Muscle layer of colon (tissue), 2 donors: ENCODE results near the gene IBTK.
A peak's percentile ranks its signal among the peaks of the same experiment; 100 is the strongest.
"Not testable (repeated sequence)": the region's sequence is repeated elsewhere in the genome, so short reads cannot be mapped to it uniquely, and the experiment has no call there.

Experiments used
- H3K27ac ChIP-seq: one replicate; pipeline ENCODE4 v1.7.0; 2013; ENCODE audit warnings: low read depth, mild to moderate bottlenecking, low read length, moderate library complexity
- H3K27me3 ChIP-seq, 2 donors: one replicate each; pipeline ENCODE4 v1.7.0; 2013; ENCODE audit warnings: low read length in 2 of 2, mild to moderate bottlenecking in 2 of 2; ENCODE audit not compliant: insufficient read depth in 2 of 2, control insufficient read depth in 1 of 2
- H3K36me3 ChIP-seq: one replicate; pipeline ENCODE4 v1.7.0; 2013; ENCODE audit warnings: mild to moderate bottlenecking, low read length; ENCODE audit not compliant: insufficient read depth
- H3K4me1 ChIP-seq: one replicate; pipeline ENCODE4 v1.7.0; 2013; ENCODE audit warnings: mild to moderate bottlenecking, low read length; ENCODE audit not compliant: insufficient read depth
- H3K4me3 ChIP-seq, 2 donors: one replicate each; pipeline ENCODE4 v1.7.0; 2013; ENCODE audit warnings: low read length in 2 of 2, low read depth in 1 of 2, mild to moderate bottlenecking in 1 of 2, moderate library complexity in 1 of 2
- H3K9ac ChIP-seq: one replicate; pipeline ENCODE4 v1.7.0; 2013; ENCODE audit warnings: low read length
- H3K9me3 ChIP-seq: one replicate; pipeline ENCODE4 v1.7.0; 2013; ENCODE audit warnings: mild to moderate bottlenecking, low read length
- donor health status: abdominal sarcoma.
- donor health status: Adenocarcinoma of cecum.

The IBTK gene

DNA sequence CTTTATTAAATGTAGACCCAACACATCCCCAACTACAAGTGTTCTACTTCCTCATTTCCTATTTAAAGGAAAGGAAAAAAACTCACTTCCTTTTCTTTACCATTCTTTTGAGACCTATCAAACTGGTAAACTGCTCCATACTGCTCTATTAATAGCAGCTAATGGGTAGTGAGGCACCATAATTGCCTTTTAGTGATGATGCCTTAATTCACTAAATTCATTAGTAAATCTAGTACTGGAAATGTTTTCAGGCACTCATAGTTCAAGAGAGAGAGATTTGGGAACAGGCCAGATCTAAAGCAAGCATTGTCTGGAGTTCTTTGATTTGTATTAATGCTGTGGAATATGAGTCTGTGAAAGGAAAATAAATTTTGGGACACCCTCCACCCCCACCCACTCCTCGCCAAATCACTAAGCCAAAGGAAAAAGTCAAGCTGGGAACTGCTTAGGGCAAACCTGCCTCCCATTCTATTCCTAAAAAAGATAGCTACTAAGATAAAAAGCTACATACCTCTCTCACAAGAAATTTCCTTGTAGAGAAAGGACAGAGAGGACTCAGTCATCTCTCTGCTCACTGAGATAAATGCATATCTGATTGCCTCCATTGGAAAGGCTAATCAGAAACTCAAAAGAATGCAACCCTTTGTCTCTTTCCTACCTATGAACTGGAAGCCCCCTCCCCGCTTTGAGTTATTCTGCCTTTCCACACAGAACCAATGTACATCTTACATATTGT is 13.6 kb upstream of the IBTK start:
- Histone ChIP-seq H3K27me3 (no peaks in the 10 kb centered on the region), H3K9ac (no peak overlapping the region), H3K36me3 (no peaks in the 10 kb centered on the region), H3K9me3 (no peaks in the 10 kb centered on the region), H3K4me3 (no peak overlapping the region), H3K27ac (no peak overlapping the region), H3K4me1 (peaks cover 8% of the 10 kb centered on the region)

DNA sequence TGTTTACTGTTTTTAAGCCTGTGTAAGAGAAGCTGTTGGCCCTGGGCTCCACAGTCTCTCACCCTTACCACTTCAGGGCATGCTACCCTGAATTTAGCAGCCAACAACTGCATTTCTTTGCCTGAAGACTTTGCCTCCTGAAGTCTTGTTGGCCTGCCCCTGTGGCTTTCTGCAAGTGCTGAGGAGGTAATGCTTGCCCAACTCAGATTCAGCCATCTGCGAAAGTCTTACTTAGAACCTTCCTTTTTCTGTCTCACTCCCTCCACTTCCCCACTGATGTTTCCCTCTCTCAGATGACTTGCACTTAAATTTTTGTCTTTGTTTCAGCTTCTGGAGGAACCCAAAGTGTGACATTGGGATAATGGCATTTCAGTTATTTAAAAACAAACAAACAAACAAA is 11.8 kb upstream of the IBTK start:
- Histone ChIP-seq H3K9me3 (no peaks in the 10 kb centered on the region), H3K27me3 (no peaks in the 10 kb centered on the region), H3K4me1 (peaks cover 8% of the 10 kb centered on the region), H3K4me3 (no peak overlapping the region), H3K36me3 (no peaks in the 10 kb centered on the region), H3K9ac (no peak overlapping the region), H3K27ac (no peak overlapping the region)

DNA sequence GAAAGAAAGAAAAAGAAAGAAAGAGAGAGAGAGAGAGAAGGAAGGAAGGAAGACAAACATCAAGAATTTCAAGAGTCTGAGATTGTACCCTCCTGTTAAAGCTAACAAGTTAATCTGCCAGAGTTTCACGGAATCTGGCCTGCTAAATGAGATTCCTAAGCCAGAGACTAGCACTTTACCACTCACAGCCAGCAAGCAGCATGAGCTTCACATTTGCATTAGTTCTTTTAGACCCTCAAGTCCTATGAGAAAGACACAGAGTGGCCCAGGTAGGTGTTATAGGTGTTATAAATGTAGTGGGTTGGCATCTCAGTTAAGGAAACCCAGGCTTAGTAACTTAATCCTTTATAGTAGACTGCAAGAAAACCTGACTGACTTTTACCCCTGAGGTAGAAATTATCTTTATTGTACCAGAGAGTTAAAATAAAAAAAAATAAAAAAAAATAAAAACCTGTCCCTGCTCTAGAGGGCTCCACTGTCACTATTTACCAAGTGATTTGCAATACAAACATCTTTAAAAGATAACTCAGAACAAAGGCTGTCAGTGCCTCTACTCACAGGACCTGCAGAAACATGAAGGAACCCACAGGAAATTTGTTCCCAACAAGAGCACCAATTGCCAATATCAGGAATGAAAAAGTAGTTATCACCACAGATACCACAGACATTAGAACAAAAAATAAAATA is 9.7 kb upstream of the IBTK start:
- Histone ChIP-seq H3K36me3 (no peaks in the 10 kb centered on the region), H3K27ac (no peak overlapping the region), H3K4me3 (no peak overlapping the region), H3K4me1 (peaks cover 8% of the 10 kb centered on the region), H3K27me3 (no peaks in the 10 kb centered on the region), H3K9me3 (no peaks in the 10 kb centered on the region), H3K9ac (no peak overlapping the region)

DNA sequence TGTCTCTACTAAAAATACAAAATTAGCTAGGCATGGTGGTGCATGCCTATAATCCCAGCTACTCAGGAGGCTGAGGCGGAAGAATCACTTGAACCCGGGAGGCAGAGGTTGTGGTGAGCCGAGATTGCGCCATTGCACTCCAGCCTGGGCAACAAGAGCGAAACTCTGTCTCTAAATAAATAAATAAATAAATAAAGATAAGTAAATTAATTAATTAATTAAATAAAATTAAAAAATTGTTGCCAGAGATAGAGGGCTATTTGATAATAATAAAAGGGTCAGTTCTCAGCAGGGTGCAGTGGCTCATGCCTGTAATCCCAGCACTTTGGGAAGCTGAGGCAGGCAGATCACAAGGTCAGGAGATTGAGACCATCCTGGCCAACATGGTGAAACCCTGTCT is 7.2 kb upstream of the IBTK start:
- H3K36me3 ChIP-seq, H3K4me1 ChIP-seq, H3K27me3 ChIP-seq, H3K4me3 ChIP-seq, H3K9ac ChIP-seq, H3K9me3 ChIP-seq, H3K27ac ChIP-seq: not testable (repeated sequence)

DNA sequence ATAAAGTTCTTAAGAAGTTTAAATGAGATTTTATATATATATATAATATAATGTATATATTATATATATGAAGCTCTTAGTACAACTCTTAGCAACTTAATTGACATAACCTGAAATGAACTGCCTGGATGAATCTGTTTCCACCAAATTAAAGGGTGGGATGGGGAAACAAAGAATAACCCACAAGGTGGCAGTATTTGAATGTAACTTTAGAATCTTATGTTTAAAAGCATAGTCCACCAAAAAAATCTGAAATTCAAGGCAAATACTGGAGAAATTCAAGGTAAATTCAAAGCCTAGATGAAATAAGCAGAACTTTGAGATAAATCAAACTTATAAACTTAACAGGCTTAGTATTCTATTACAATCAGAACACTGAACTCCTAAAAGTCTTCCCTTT is 4.4 kb upstream of the IBTK start:
- H3K4me1 ChIP-seq = peaks cover 7% of the 10 kb centered on the region
- no peaks in the 10 kb centered on the region for H3K9me3 ChIP-seq
- no peaks in the 10 kb centered on the region for H3K36me3 ChIP-seq
- H3K27me3 ChIP-seq = no peaks in the 10 kb centered on the region
- H3K9ac ChIP-seq = no peak overlapping the region
- H3K4me3 ChIP-seq = no peak overlapping the region
- H3K27ac ChIP-seq = no peak overlapping the region

DNA sequence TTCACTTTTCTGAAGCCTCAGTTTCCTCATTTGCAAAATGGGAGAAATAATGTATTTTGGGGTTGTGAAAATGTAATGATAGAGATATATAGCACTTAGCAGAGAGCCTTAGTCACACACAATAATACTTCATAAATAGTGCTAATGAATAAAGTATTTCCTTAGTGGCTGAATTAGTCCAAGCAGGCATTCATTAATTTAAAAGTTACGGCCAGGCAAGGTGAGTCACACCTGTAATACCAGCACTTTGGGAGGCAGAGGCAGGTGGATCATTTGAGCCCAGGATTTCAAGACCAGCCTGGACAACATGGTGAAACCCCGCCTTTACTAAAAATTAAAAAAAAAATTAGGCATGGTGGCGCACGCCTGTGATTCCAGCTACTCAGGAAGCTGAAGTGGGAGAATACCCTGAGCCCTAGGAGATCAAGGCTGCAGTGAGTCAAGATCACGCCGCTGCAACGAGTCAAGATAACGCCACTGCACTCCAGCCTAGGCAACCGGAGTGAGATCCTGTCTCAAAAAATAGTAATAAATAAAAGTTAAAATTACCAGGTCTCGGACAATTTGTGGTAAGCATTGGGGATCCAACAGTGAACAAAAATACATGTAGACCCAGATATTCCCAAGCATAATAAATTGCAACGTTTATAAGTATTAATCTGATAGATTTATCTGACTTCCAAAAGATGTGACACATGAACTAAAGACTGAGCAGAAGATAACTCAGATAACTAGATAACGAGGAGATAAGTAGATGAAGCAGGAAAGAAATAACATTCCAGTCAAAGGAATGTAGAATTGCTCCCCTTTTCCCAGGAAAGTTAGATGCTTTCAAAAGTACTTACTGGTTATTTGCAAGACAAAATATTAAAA is 2.1 kb upstream of the IBTK start:
- peaks cover 12% of the 10 kb centered on the region for H3K4me1 ChIP-seq
- no peak overlapping the region for H3K9ac ChIP-seq
- H3K4me3 ChIP-seq = no peak overlapping the region
- no peaks in the 10 kb centered on the region for H3K9me3 ChIP-seq
- no peaks in the 10 kb centered on the region for H3K27me3 ChIP-seq
- H3K36me3 ChIP-seq = no peaks in the 10 kb centered on the region
- no peak overlapping the region for H3K27ac ChIP-seq

DNA sequence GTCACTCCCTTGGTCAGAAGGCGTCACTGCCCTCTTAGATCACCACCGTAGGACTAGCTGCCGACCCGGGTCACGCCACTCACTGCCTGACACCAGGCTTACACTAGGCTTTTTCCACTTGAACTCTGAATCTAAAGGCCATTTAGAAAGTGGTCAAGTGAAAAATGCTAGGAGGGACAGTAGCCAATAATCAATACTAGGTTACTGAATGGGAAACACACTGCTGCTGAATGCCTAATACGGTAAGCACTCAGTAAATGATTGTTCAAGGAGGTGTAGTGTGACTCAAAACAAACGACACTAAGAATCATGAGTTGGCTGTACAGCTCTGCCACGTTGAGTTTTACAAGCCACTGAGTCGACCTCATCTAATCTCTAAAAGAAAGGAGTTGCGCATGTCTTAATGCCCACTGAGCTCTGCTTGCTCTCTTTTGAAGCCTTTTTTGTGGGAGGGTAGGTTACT is 760 bp upstream of the IBTK start:
- no peaks in the 10 kb centered on the region for H3K27me3 ChIP-seq
- no peaks in the 10 kb centered on the region for H3K9me3 ChIP-seq
- H3K36me3 ChIP-seq = no peaks in the 10 kb centered on the region
- H3K4me3 ChIP-seq = peak overlapping the region; percentile 93 to 95
- peaks cover 20% of the 10 kb centered on the region for H3K4me1 ChIP-seq
- peak overlapping the region; percentile 85 for H3K9ac ChIP-seq
- H3K27ac ChIP-seq = peak overlapping the region; percentile 93

DNA sequence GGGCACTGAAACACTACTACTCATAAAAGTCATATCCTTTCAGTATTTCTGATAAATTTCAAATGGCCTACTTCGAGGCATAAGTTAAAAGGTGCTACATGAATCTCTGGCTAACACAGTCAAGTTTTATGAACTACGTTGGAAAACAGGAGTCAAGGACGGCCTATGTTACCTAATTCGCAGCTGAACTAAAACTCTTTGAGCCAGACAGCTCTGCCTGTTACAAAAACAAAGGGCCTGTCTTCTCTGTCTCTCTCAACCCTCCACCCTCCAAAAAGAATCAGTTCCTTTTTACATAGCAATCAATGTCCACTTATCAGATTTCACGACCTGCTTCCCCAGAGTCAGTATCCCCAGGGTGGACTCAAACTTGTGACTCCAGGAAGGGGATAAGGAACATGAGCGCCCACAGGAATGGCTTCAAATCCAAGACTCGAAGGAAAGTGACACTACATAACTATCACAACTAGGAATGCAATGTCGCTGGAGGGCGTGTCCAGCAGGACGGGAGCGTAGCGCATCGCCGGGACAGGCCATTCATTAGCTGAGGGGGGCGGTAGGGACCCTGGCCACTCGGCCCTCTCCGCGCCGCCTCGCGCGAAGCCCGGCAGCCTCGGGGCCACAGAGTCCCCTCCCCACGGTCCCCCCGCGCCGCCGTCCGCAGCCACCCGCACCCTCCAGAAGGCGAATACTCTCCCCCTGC is 591 bp downstream of the IBTK start:
- H3K36me3 ChIP-seq = no peaks in the 10 kb centered on the region
- H3K4me3 ChIP-seq = peak overlapping the region; percentile 93 to 95
- peak overlapping the region; percentile 85 for H3K9ac ChIP-seq
- H3K4me1 ChIP-seq = peaks cover 20% of the 10 kb centered on the region
- H3K27ac ChIP-seq = peak overlapping the region; percentile 93
- H3K9me3 ChIP-seq = no peaks in the 10 kb centered on the region
- no peaks in the 10 kb centered on the region for H3K27me3 ChIP-seq

DNA sequence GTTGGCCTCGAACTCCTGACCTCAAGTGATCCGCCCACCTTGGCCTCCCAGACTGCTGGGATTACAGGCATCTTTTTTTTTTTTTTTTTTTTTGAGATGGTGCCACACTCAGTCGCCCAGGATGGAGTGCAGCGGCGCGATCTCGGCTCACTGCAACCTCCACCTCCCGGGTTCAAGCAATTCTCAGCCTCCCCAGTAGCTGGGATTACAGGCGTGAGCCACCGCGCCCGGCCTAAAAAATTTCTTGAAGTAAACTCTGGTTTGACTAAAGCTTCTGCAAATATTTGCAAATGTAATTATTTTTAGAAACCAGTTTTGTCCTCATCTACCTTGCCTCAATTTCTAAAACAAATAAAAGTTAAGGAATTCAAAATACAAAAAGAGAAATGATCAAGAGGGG is 1.2 kb downstream of the IBTK start:
- peak overlapping the region; percentile 93 to 95 for H3K4me3 ChIP-seq
- H3K27ac ChIP-seq = peak overlapping the region; percentile 93
- H3K36me3 ChIP-seq = no peaks in the 10 kb centered on the region
- H3K9me3 ChIP-seq = no peaks in the 10 kb centered on the region
- H3K27me3 ChIP-seq = no peaks in the 10 kb centered on the region
- H3K4me1 ChIP-seq = peaks cover 20% of the 10 kb centered on the region
- peak overlapping the region; percentile 85 for H3K9ac ChIP-seq

DNA sequence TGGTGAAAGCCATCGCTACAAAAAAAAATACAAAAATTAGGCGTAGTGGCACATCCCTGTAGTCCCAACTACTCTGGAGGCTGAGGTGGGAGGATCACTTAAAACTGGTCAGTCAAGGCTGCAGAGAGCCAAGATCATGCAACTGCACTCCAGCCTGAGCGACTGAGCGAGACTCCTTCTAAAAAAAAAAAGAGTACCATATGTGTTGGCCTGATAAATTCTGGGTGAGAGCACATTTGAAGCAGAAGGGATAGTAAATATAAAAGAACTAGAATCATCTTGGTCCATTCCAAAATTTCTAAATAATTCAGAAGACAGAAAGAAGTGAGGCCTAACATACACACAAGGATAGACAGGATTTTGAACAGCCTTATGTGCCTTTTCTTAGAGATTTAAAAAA is 2.2 kb downstream of the IBTK start:
- H3K4me1 ChIP-seq = peaks cover 20% of the 10 kb centered on the region
- no peaks in the 10 kb centered on the region for H3K27me3 ChIP-seq
- H3K27ac ChIP-seq = no peak overlapping the region
- no peaks in the 10 kb centered on the region for H3K9me3 ChIP-seq
- no peak overlapping the region for H3K4me3 ChIP-seq
- no peaks in the 10 kb centered on the region for H3K36me3 ChIP-seq
- no peak overlapping the region for H3K9ac ChIP-seq

DNA sequence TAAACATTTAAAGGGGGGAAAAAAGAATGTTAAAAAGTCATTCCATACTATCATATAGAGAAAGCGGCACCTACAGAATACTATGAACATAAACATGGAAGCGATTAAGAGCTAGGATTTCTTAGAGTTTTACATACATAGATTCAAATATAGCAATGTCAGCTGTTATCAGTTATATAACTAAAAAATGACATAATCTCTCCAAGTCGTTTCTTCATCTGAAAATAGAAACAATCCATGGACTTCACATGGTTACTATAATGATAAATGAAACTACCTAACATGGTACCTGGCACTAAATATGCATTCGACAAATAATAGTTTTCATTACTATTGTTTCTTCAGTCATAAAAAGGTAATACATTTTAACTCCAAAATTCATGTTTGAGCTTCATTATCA is 3.7 kb downstream of the IBTK start:
- no peaks in the 10 kb centered on the region for H3K9me3 ChIP-seq
- H3K27ac ChIP-seq = no peak overlapping the region
- H3K36me3 ChIP-seq = no peaks in the 10 kb centered on the region
- H3K4me3 ChIP-seq = no peak overlapping the region
- H3K4me1 ChIP-seq = peaks cover 20% of the 10 kb centered on the region
- H3K9ac ChIP-seq = no peak overlapping the region
- H3K27me3 ChIP-seq = no peaks in the 10 kb centered on the region
